GM04504 (cell line): Measurements from ENCODE around the gene EDA.

ENCODE experiments used
- DNase-seq: peaks from one replicate; pipeline ENCODE4 v3.0.0-alpha.2; 2012; ENCODE audit warnings: low read depth

EDA gene

DNA sequence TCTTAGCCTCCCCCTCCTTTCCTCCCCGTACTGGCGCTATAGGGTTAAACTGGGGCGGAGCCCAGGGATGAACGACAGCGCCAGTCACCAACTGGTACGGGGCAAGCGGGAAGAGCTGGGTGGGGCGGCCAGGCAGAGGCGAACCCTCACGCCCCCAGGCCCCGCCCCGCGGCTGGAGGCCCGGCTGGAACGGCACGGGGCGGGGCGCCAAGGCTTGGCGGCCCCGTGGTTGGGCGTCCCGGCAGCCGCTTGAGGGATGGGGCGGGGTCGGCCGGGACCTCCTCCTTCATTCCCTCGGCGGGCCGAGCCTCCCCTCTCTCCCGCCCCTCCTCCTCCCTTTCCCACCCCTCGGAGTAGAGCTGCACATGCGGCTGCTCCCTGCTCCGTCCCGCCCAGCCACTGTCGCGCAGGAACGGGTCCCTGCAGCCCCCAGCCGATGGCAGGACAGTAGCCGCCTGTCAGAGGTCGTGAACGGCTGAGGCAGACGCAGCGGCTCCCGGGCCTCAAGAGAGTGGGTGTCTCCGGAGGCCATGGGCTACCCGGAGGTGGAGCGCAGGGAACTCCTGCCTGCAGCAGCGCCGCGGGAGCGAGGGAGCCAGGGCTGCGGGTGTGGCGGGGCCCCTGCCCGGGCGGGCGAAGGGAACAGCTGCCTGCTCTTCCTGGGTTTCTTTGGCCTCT lies at the start of gene EDA:
Gene EDA (plus strand): TSS at position 335 of the 678 bp plus-strand sequence.
- peak; percentile 9 for DNase-seq

DNA sequence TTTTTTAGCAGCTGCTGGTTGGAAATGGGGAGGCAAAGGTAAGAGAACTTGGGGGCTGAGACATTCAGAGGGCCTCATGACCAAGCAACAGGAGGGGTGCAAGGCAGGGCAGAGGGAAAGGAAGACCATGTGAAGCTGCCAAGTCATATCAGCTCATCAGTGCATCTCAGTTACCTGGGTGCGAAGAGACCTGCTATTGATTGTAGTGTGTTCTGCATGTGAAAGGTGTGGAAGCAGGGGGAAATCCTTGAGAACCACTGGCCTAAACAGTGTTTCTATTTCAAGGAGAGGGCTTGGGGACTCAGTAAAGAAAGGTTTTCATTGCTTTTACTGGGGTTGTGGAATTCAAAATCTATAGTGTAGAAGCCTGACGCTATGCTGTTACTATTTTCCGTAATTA lies 47.1 kb upstream of the EDA start:
- no peak for DNase-seq

DNA sequence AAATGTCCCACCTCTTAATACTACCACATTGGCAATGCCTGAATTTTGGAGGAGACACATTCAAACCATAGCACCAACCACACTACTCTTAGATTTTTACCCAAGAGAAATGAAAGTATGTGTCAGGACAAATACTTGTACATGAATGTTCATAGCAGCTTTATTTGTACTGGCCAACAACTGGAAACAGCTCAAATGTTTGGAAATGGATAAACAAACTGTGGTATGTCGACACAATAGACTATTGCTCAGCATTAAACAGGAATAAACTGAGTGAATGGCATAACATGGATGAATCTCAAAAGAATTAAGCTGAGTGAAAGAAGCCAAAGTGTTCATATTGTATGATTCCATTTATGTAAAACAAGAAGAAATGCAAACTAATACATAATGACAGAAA lies 18.5 kb upstream of the EDA start:
- DNase-seq: no peak

DNA sequence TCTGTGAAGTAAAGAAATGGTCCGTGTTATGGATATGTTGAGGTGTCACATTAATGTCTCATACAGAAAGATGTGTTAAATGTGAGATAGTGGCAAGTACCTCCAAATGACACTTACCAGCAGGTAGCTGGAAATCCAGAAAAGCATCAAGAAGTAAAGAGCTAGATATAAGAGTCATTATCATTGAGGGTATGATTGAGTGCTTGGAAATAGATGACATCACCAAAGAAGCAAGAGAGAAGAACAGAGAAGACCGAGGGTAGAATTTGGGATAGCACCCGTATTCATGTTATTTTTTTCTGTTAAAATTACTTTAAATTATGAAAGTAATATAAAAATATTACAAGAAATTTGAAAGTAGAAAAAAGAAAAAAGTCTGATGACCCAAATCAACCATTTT lies 15.7 kb upstream of the EDA start:
- DNase-seq: no peak

DNA sequence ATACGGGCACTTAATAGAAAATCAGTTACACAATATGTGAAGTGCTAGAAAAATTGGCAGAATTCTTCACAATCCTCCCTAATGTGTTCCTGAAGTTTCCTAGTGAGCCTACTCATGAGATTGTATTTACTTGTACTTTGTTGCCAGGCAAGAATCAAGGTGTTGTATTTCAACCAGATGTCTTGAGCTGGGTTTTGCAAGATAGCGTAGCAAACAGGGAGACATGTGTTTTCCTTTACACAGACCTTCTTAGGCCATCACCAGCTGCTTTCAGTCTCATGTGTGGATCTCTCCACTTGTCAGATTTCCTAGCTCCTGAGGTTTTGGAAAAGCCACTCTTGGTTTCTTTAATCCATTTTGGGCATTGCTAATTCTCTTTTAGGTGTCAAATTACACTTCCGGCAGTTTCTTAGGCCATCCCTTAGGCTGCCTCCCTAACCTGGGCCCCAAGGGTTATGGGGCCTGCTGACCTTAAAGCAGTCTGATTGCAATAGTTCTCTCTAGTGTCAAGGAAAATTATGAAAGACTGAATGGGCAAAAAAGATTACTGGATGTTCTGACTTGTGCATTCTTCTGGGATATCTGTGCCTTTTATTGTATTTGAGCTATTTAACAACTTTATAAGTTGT lies 12.2 kb upstream of the EDA start:
- no peak for DNase-seq

DNA sequence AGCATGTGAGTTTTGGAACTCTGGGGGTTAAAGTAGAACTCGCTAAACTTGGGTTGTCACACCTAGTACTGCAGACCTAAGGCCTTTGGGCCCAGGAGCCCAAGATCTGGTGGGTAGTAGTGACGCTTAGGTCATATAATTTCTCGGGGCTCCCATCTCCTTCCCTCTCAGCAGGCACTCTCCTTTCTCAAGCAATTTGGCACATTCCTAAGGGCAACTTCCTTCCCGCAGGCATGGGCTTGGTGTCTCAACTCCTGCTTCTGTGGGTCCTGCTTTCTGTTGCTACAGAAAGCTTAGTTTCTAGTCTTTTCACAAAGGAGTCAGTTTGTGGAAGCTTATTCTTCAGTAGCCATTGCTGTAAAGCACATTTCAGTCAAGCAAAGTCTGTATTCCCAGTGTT lies 10.4 kb upstream of the EDA start:
- DNase-seq: no peak

DNA sequence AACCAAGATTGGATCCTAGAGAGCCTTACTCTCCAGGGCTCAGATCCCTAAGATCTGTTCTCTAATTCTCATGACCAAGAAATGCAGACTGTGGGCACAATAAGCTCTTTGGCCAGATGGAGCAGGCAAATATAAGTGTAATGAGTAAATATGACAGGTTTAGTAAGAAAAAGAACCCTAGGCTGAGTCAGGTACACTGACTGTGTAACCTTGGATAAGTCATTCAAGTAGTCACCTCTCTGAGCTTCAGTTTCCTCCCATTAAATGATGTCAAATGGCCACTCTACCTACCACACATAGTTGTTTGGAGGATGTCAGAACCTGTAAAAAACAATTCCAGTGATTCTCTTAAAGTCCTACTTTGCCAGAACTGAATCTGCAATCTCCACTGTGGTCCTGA lies 8.3 kb upstream of the EDA start:
- DNase-seq: no peak

DNA sequence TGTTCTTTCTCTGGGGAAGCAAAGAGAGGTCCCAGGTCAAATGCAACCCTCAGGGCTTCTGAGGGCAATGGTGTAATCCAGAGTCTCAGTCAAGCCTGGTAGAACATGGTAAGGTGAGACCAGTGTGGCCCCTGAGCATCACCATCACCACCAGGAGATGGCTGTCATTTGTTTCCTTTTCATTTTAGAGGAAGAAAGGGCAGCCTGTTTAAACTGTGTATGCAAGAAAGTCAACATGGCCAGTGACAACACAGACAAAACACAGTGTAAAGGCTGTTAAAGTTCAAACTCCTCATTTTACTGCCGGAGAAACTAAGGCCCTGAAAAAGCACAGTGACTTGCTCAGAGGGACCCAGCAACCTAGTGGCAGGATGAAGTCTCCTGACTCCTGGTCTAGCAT lies 2.0 kb upstream of the EDA start:
- DNase-seq: no peak

DNA sequence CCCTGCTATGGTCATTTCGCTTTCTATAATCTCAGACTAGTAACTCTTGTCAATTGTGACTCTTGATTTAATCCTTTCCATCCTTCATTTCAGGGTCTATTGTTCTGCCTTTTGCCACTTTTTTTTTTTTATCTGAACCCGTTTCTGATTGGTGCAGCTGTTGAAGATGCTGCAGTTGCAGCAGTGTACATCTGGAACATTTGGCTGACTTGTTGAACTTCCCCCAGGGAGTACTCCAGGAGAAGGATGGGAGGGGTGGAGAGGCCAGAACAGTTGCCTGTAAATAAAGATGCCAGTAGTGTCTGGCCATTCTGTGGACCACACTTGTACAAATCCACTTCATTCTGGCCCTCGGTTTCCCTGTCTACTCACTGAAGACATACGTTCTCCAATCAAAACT lies 1.0 kb upstream of the EDA start:
- no peak for DNase-seq

DNA sequence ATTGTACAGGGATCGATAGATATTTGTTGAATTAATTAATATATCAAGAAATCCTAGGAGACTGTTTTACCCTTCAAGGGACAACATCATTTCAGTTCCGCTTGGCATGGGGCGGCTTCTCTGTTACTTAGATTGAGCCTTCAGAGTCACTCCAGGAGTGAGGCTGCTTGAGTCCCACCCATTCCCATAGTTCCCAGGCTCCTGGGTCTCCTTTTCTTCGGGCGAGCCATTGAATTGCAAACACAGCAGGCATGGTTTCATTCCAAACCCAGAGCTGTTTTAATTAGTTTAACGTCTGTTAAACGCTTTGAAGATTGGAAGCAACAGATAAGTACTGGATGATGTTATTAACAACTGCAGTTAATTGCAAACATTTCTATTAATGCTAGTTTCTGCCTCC lies 571 bp upstream of the EDA start:
- DNase-seq: no peak

DNA sequence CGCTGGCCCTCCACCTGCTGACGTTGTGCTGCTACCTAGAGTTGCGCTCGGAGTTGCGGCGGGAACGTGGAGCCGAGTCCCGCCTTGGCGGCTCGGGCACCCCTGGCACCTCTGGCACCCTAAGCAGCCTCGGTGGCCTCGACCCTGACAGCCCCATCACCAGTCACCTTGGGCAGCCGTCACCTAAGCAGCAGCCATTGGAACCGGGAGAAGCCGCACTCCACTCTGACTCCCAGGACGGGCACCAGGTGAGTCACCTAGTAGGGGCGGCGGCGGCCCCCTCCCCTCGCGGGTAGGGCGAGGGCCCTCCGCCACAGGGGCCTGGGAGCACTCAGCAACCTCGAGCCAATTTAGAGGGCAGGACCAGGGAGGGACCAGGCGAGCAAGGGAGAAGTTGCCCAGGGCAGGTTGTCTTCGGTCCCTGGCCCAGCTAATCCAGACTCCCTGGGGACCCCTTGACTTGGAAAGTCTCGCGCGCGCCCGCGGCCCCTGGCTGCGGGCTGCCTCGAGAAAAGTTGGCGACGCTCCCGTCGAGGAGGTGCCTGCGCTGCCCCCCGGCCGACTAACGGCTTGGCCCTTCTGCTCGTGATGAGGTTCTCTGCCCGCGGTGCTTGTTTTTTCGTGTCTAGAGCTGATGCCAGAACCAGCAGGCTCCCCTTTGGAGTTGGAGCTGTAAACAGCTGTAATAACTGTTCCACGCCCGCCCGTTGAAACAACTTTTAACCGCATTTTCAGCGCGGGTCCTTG lies 717 bp downstream of the EDA start:
- no peak for DNase-seq

DNA sequence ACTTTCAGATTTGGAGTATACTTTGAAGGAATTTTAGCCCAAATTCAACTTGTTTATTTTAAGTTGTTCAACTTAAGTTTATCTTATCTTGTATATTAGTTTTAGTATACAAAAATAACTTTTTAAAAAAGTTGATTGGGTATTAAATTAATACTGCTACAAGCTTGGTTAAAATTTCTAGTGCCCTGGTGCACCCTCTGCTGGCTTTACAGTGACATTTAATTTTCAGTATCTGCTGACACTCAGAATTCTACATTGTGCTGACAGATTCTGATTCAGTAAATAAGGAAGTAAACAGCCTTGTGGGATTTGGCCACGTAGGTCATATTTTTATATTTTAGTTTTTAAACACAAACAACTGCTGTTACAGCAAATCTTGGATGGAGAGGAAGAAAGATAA lies 2.9 kb downstream of the EDA start:
- DNase-seq: no peak

DNA sequence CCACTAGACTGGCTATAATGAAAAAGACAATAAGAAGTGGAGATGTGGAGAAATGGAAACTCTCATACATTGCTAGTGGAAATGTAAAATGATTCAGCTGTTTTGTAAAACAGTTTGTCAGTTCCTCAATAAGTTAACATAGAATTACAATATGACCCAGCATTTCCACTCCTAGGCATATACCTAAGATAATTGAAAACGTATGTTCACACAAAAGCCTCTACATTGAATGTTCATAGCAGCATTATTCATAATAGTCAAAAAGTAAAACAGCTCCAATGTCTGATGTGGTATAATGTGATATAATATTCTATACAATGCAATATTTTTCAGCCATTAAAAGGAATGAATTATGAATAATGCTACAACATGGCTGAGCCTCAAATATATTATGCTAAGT lies 10.2 kb downstream of the EDA start:
- no peak for DNase-seq

DNA sequence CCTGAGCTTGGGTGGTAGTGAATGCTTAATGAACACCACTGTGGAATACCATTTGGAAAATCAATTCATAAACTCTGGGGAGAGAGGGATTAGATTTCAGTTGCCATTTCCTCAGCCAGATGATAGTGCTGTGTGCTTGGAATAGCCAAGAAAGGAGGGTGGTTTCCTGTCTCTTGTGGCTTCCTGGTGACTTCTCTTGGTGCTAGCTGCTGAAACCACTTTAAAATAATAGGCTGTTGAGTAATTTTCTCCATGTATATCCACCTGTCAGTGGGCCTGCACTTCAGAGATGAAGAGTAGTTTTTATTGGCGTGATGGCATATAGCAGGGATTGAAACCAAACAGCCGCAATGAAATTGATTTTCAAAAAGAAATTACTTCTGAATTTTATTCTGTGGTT lies 11.8 kb downstream of the EDA start:
- no peak for DNase-seq

DNA sequence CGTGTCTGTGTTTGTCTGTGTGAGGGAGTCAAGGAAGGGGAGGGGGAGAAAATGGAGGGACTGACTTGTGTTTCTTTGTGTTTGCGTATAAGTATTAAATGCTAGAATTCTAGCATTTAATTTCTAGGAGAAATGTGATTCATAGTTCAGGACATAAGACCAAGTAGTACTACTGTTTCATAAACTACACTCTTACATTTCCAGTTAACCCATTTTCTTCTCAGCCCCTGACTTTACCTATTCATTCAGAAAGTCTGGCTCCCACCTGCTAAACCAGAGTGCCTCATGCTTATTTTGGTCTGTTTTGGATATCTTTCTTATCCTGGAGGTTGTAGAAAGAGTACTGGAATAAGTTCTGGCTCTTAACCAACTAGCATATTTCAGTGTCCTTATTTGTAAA lies 14.2 kb downstream of the EDA start:
- DNase-seq: no peak

DNA sequence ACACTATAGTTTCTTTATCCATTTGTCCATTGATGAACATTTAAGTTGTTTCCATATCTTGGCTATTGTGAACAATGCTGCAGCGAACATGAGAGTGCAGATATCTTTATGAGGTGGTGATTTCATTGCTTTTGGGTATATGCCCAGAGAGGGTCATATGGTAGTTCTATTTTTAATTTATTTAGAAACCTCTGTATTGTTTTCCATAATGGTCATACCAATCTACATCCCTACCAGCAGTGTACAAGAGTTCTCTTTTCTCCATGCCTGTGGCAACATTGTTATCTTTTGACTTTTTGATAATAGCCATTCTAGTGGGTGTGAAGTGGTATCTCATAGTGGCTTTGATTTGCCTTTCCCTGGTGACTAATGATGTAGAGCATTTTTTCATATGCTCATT lies 48.8 kb downstream of the EDA start:
- DNase-seq: no peak

DNA sequence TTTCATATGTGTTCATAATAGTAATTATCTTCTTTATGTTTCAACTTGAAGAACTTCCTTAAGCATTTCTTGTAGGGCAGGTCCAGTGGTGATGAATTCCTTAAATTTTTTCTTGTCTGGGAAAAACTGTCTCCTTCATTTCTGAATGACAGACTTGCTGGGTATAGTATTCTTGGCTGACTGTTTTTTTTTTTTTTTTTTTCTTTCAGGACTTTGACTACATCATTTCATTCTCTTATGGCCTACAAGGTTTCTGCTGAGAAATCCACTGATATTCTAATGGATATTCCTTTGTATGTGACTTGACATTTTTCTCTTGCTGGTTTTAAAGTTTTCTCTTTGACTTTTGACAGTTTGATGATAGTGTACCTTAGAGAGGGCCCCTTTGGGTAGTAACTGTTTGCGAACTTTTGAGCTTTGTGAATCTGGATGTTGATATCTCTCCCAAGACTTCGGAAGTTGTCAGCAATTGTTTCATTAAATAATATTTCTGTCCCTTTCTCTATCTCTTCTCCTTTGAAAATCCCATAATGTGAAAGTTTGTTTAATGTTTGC lies 54.2 kb downstream of the EDA start:
- no peak for DNase-seq

DNA sequence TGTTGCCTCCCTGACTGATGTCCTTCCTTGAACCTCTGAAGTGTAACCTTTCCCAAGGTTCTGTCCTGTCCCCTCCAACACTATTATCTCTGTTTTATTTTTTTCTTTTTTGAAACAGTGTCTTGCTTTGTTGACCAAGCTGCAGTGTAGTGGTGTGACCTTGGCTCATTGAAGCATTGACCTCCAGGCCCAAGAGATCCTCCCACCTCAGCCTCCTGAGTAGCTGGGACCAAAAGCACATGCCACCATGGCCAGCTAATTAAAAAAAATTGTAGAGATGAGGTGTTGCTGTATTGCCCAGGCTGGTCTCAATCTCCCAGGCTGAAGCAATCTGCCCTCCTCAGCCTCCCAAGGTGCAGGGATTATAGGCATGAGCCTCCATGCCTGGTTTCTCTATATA lies 59.0 kb downstream of the EDA start:
- no peak for DNase-seq

DNA sequence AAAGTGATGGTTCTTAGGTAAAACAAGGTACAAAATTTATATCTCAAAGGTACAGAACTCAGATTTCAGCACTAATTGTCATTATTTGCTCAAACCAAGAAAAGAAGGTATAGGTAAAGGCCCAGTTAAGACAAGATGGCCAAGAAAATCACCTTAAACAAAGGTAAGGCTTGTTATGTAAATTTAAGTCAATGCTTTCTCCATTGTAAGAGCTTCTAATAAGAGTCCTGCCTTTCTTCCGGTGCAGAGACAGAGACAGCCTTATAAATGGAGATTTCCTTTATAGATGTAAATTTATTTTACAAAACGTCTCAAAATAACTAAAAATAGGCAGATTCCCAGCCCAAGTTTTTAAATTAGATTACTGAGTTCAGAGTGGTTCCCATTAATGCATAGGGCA lies 89.9 kb downstream of the EDA start:
- DNase-seq: no peak

DNA sequence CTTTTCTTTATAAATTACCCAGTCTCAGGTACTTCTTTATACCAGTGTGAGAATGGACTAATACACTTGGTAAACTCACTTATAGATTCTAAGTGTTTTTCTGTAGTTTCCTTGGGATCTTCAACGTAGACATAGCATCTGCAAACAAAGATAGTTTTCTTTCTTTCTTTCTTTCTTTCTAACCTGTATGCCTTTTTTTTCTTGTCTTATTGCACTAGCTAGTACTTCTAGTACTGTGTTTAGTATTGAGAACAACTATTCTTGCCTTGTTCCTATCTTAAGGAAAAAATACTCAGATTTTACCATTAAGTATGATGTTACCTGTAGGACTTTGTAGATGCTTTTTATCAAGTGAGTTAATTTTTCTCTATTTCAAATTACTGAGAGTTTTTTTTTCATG lies 102.2 kb downstream of the EDA start:
- DNase-seq: no peak

DNA sequence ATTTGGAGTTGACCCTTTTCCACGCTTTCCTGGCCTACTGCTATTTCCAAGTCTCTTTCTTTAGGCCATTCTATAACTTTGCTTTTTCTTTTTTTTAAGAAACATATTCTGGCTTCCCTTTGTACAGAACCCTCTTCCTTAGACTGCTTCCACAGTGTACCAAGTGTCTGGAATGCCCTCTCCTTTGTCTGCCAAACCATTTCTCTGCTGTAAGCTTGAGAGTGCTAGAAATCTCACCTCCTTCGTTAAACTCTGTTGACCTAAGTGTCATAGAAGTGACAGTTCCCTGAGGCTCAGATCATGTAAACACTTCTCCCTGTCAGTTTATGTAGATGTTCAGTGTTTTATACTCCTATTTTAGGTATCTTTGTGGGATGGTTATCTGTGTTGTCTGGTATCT lies 108.4 kb downstream of the EDA start:
- no peak for DNase-seq

DNA sequence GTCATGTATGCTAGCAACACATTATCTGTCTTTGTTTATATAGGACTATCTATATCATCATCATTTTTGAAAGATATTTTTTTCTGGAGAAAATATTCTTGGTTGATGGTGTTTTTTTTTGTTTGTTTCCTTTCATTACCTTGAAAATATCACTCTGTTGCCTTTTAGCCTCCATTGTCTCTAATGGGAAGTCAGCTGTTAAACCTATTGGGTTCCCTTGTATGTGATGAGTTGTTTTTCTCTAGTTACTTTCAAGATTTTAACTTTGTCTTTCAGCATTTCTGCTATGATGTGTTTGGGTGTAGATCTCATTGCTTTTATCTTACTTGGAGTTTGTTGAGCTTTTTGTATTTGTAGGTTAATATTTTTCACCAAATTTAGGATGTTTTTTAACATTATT lies 124.4 kb downstream of the EDA start:
- no peak for DNase-seq

DNA sequence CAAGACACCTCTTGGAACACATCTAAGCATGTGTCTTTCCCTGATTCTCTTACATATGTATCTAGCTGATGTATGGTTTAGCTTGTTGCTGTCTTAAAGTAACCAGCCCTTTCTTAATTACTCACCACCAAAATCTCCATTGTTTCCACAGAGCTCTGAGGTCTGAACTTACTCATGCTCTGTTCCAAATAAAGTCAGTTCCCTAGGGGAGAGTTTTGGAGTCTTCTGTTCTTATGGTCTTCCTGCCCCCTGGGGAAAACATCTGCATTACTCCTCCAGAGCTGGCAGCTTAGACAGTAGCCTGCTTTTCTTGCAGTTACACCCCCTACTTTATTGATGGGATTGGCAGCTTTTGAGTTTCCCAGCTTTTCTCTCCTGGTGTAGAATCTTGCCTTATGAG lies 125.8 kb downstream of the EDA start:
- DNase-seq: no peak
